NCI-H345 (cell line): ENCODE measurements around the gene FTSJ3.
"Not testable (repeated sequence)": the region's sequence is repeated elsewhere in the genome, so short reads cannot be mapped to it uniquely, and the experiment has no call there.

Source experiments
- DNase-seq: peaks from one replicate; lab custom pipeline; 2025; lab: John Stamatoyannopoulos, UW

The FTSJ3 gene

GRCh38 chr17:63826468-63827001, 928 bp downstream of the FTSJ3 start:
- no peak for DNase-seq

- DNase-seq: no peak
These were observed 3.1 kb downstream of the FTSJ3 start for GRCh38 chr17:63824362-63824761.

DNA sequence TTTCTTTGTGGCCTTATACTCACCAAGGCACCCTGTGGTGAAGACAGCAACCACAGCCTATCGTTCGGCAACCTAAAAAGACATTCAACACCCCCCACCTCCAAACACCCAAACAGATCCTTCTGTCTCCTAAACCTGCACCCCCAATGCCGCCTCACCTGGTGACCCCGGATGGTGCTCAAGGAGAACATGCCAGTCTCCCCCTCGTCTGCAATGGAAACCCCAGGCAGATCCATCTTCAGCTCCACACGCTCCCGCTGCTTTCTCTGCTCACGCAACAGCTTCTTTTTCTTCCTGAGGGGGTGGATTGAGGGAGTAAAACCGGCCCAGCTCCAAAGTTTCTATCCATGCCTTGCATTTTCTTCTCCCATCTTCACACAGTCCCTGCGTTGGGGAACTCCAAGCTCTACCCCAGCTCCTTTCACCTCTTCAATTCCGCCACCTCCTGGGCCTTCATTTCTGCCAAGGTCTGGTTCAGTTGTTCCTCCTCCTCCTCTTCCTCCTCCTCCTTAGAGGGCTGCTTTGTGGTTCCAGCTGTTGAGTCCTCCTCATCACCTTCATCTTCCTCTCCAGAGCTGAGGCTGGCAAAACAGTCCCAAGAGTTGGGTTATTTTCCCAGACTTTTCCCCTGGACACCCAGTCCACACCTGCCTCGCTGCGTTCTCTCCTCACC, 3.7 kb downstream of the FTSJ3 start:
- DNase-seq: no peak

GRCh38 chr17:63822537-63822936, 4.9 kb downstream of the FTSJ3 start:
- DNase-seq: no peak

- no peak for DNase-seq
These were observed 5.7 kb downstream of the FTSJ3 start for GRCh38 chr17:63821804-63822203.

DNA sequence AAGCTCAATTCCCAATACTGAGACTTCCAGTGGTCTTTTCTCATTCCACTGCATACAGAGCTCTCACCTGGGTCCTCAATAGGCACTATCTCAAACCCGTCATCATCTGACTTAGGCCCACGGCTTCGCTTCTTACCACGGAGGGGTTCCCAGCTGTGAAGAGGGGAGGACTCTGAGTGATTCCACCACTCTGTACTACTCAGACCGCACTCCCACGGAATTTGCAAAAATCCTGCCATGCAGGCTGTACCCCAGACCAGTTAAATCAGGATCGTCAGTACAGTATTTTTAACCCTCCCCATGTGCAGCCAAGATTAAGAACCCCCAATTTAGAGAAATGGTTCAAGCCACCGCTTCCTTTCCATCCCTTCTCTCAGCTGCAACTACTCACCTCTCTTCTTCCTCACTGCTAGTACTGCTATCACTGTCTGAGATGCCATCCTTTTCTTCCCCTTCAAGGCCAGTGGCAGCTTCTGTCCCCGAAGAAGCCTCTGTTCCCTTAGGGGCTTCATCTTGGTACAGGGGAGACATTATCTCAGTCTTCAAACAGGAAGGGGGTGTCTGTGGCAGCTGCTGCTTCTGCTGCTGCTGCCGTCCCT, 6.4 kb downstream of the FTSJ3 start:
- no peak for DNase-seq

- no peak for DNase-seq
These were observed 7.6 kb downstream of the FTSJ3 start for GRCh38 chr17:63819585-63820537.

DNA sequence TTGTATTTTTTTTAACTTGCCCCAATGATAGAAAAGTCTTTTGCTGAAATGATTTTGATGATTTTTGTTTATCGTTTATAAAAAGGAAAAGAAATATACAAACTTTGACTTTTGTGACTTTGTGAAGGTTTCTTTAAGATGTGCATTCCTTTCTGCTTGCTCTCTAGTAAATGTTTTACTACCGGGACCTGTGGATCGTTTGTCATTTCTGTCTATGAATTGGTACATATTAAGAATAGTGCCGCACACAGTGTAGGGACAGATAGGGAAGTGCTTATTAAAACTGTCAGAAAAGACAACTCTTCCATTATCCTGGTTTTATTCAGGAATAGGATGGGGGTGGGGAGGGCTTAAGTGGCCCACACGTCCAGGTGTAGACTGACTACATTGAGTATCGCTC, 8.3 kb downstream of the FTSJ3 start:
- DNase-seq: no peak

- DNase-seq: no peak
These were observed 9.6 kb downstream of the FTSJ3 start for GRCh38 chr17:63817736-63818385.

- no peak for DNase-seq
These were observed 10.8 kb downstream of the FTSJ3 start for GRCh38 chr17:63816669-63817068.

GRCh38 chr17:63816123-63816522, 11.3 kb downstream of the FTSJ3 start:
- no peak for DNase-seq

- DNase-seq: no peak
These were observed 17.5 kb downstream of the FTSJ3 start for GRCh38 chr17:63809970-63810369.

DNA sequence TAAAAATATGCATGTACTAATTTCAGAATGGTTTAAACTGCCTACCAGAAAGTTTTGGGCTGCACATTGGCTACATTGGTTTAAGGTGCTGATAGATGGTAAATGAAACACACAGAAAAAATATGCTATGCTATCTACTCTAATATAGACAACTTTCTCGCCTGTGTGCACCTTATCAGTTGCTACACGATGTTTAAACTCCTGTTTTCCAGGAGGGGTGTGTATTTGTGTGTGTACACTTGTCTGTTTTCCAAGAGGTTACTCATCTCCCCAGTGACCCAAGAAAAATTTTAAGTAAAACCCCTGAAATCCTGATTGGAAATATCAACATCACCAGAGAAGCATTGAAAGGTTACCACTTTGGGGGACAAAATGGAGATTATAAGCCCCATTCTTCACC, 21.9 kb downstream of the FTSJ3 start:
- no peak for DNase-seq

DNA sequence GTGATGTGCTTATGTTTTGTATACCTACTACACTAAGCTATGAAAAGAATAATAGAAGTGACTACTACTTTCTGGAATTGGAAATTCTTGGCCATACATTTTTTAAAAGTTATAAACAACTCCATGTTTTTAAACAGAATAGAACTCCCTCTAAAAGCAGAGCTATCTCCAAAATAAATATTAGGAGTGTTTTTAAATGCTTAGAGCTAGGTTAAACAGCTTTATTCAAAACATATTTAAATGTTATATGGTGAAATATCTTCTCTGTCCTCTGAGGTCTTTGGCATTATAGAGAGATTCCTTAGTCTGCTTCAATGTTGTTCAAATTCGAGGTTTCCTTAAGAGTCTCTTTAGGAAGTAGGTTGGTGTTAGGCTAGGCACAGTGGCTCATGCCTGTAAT, 23.1 kb downstream of the FTSJ3 start:
- no peak for DNase-seq

- DNase-seq: no peak
These were observed 26.7 kb downstream of the FTSJ3 start for GRCh38 chr17:63800783-63801182.

- DNase-seq: no peak
These were observed 28.8 kb downstream of the FTSJ3 start for GRCh38 chr17:63798572-63799106.

GRCh38 chr17:63796375-63796774, 31.1 kb downstream of the FTSJ3 start:
- not testable (repeated sequence) for DNase-seq

- no peak for DNase-seq
These were observed 35.3 kb downstream of the FTSJ3 start for GRCh38 chr17:63792055-63792729.

DNA sequence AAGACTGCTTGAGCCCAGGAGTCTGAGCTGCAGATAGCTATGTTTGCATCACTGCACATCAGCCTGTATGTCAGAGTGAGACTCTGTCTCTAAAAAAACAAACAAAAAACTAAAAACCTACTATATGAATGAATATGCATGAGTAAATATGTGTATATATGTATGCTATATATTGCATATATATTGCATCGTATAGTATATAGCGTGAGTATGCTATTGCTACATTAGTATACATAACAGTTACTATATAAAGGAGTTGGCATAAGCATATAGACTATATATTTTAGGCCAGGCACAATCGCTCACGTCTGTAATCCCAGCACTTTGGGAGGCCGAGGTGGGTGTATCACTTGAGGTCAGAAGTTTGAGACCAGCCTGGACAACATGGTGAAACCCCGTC, 37.4 kb downstream of the FTSJ3 start:
- no peak for DNase-seq

GRCh38 chr17:63786971-63787711, 40.3 kb downstream of the FTSJ3 start:
- DNase-seq: no peak

- DNase-seq: no peak
These were observed 41.3 kb downstream of the FTSJ3 start for GRCh38 chr17:63786117-63786516.
